GM23338 (cell line): Measurements from ENCODE around the gene C2CD4D.

Experiments used
- CREB1 ChIP-seq: fragments of 250-450 bp; sonication (Bioruptor Pico); IDR thresholded peaks from 2 replicates; pipeline ENCODE4 v1.5.0; 2020; ENCODE audit warnings: low read depth, mild to moderate bottlenecking, moderate library complexity
- CTCF ChIP-seq, 2 experiments: fragments of 200-600 bp in 1 of 2; sonication (generic) in 1 of 2; conservative IDR thresholded peaks; 2 replicates each; pipeline versions ENCODE4 v1.5.1 to v1.6.1; 2016 to 2017; ENCODE audit warnings: antibody characterized with exemption in 2 of 2, low read depth in 2 of 2, mild to moderate bottlenecking in 2 of 2, moderate library complexity in 1 of 2
- ETS1 ChIP-seq: IDR thresholded peaks from 2 replicates; pipeline ENCODE4 v1.6.1; 2016; ENCODE audit warnings: antibody characterized with exemption
- EZH2 ChIP-seq: fragments of 200-600 bp; sonication (generic); IDR thresholded peaks from one replicate; pipeline ENCODE4 v1.8.0; 2017; ENCODE audit warnings: antibody characterized with exemption, mild to moderate bottlenecking, low read depth; ENCODE audit not compliant: unreplicated experiment
- EZH2phosphoT487 ChIP-seq: fragments of 200-600 bp; sonication (generic); IDR thresholded peaks from one replicate; pipeline ENCODE4 v1.8.1; 2018; ENCODE audit warnings: antibody characterized with exemption; ENCODE audit not compliant: unreplicated experiment
- JUNB ChIP-seq: IDR thresholded peaks from one replicate; pipeline ENCODE4 v1.6.1; 2016; ENCODE audit warnings: antibody characterized with exemption; ENCODE audit not compliant: unreplicated experiment
- NANOG ChIP-seq: IDR thresholded peaks from 2 replicates; pipeline ENCODE4 v1.6.1; 2016; ENCODE audit warnings: antibody characterized with exemption, borderline replicate concordance
- POLR2AphosphoS5 ChIP-seq: IDR thresholded peaks from 2 replicates; pipeline ENCODE4 v1.6.1; 2016; ENCODE audit warnings: antibody characterized with exemption, low read depth
- STAT1 ChIP-seq: IDR thresholded peaks from one replicate; pipeline ENCODE4 v1.6.1; 2016; ENCODE audit warnings: antibody characterized with exemption; ENCODE audit not compliant: unreplicated experiment
- ZNF114 ChIP-seq: fragments of 250-450 bp; sonication (Bioruptor Pico); IDR thresholded peaks from 2 replicates; pipeline ENCODE4 v1.5.0; 2020; ENCODE audit warnings: mild to moderate bottlenecking, moderate library complexity
- ZNF331 ChIP-seq: fragments of 250-450 bp; sonication (Bioruptor Pico); IDR thresholded peaks from 2 replicates; pipeline ENCODE4 v1.5.0; 2020; ENCODE audit warnings: low read depth, mild to moderate bottlenecking, moderate library complexity
- ZNF462 ChIP-seq: fragments of 250-450 bp; sonication (Bioruptor Pico); IDR thresholded peaks from 2 replicates; pipeline ENCODE4 v1.5.0; 2020; ENCODE audit warnings: mild to moderate bottlenecking, moderate library complexity
- TF ChIP-seq, protein P1 (sequence below): IDR thresholded peaks from one replicate; pipeline ENCODE4 v1.6.1; 2018; ENCODE audit warnings: antibody characterized with exemption; ENCODE audit not compliant: unreplicated experiment

DNA sequence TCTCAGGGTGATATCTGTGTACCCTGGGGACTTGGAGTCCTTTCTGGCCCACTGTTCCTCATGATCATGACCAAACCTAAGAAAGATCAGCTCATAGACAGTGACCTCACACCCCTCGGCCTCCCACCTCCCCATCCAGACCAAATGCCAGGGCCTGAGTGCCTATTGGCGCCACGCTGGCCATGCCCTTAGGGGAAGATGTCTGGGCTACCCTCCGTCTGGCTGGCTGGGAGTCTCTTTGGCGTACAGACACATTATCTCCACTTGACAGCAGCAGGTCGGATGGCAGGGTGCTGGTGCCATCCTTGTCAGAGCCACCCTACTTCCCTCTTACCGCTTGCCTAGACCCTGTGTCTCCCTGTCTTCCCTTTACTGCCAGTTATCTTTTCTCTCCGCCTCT is 16.4 kb downstream of the C2CD4D start:
- TF ChIP-seq ZNF114 (CRISPR knock-in tag) (no peak), CTCF (conservative IDR thresholded peaks at IDR 0.05; ENCODE audit: low read depth in 2 of 2) (no peak), POLR2AphosphoS5 (no peak), NANOG (no peak), CREB1 (CRISPR knock-in tag) (no peak), EZH2 (no peak), ZNF331 (CRISPR knock-in tag) (no peak), EZH2phosphoT487 (no peak), STAT1 (no peak), JUNB (no peak), ETS1 (no peak), ZNF462 (CRISPR knock-in tag) (no peak)
- TF ChIP-seq, protein P1, sequence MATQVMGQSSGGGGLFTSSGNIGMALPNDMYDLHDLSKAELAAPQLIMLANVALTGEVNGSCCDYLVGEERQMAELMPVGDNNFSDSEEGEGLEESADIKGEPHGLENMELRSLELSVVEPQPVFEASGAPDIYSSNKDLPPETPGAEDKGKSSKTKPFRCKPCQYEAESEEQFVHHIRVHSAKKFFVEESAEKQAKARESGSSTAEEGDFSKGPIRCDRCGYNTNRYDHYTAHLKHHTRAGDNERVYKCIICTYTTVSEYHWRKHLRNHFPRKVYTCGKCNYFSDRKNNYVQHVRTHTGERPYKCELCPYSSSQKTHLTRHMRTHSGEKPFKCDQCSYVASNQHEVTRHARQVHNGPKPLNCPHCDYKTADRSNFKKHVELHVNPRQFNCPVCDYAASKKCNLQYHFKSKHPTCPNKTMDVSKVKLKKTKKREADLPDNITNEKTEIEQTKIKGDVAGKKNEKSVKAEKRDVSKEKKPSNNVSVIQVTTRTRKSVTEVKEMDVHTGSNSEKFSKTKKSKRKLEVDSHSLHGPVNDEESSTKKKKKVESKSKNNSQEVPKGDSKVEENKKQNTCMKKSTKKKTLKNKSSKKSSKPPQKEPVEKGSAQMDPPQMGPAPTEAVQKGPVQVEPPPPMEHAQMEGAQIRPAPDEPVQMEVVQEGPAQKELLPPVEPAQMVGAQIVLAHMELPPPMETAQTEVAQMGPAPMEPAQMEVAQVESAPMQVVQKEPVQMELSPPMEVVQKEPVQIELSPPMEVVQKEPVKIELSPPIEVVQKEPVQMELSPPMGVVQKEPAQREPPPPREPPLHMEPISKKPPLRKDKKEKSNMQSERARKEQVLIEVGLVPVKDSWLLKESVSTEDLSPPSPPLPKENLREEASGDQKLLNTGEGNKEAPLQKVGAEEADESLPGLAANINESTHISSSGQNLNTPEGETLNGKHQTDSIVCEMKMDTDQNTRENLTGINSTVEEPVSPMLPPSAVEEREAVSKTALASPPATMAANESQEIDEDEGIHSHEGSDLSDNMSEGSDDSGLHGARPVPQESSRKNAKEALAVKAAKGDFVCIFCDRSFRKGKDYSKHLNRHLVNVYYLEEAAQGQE = no peak
